K562 (cell line): ENCODE measurements around the gene RHD. TPM values are rescaled to one million over a fixed set of nuclear protein-coding genes. Genes with fewer than 3 reads are reported as not detected.

Source experiments
- ATF2 ChIP-seq: sonication (generic); formaldehyde crosslinking; IDR thresholded peaks from 2 replicates; pipeline ENCODE4 v1.8.1; 2022; ENCODE audit warnings: missing genetic modification reagents
- BCLAF1 ChIP-seq, 2 experiments: fragments of 450-650 bp in 1 of 2; IDR thresholded peaks; 2 replicates each; pipeline ENCODE4 v1.6.1; 2011 to 2017; ENCODE audit warnings: low read depth in 2 of 2, antibody characterized with exemption in 1 of 2, borderline replicate concordance in 1 of 2, low read length in 1 of 2, mild to moderate bottlenecking in 1 of 2, mixed read lengths in 1 of 2; ENCODE audit not compliant: control insufficient read depth in 1 of 2
- GABPB1 ChIP-seq: sonication (generic); formaldehyde crosslinking; IDR thresholded peaks from 2 replicates; pipeline ENCODE4 v1.8.0; 2022; ENCODE audit warnings: mild to moderate bottlenecking, missing genetic modification reagents
- GATA2 ChIP-seq: sonication (generic); formaldehyde crosslinking; IDR thresholded peaks from 2 replicates; pipeline ENCODE4 v1.4.0; 2020; ENCODE audit warnings: mild to moderate bottlenecking, missing genetic modification reagents
- HMGXB4 ChIP-seq: sonication (generic); formaldehyde crosslinking; IDR thresholded peaks from 2 replicates; pipeline ENCODE4 v1.8.1; 2023; ENCODE audit warnings: mild to moderate bottlenecking, missing genetic modification reagents
- L3MBTL2 ChIP-seq: fragments of 450-650 bp; IDR thresholded peaks from 2 replicates; pipeline ENCODE4 v1.6.1; 2016; ENCODE audit warnings: mild to moderate bottlenecking, moderate library complexity
- MYC ChIP-seq, 2 experiments: fragments of 250-450 bp in 1 of 2; sonication (Bioruptor Pico) in 1 of 2; IDR thresholded peaks; 2 replicates each; pipeline versions ENCODE4 v1.5.1 to v1.6.1; 2012 to 2021; ENCODE audit warnings: low read depth in 2 of 2, borderline replicate concordance in 1 of 2, improper control_type of control experiment in 1 of 2, low read length in 1 of 2, mild to moderate bottlenecking in 1 of 2, moderate library complexity in 1 of 2
- PRDM10 ChIP-seq: fragments of 450-650 bp; IDR thresholded peaks from 2 replicates; pipeline ENCODE4 v1.6.1; 2018; ENCODE audit not compliant: partially characterized antibody
- PTBP1 ChIP-seq: fragments of 200-400 bp; formaldehyde crosslinking; IDR thresholded peaks from 2 replicates; pipeline ENCODE4 v1.6.1; 2017; ENCODE audit warnings: low read depth, low read length
- RBBP5 ChIP-seq: fragments of 200-600 bp; sonication (generic); IDR thresholded peaks from 2 replicates; pipeline ENCODE4 v1.6.1; 2012; ENCODE audit warnings: borderline replicate concordance, mild to moderate bottlenecking, low read length, control low read depth, inconsistent platforms; ENCODE audit not compliant: insufficient read depth, poor library complexity, severe bottlenecking
- ZBTB17 ChIP-seq: fragments of 450-650 bp; formaldehyde crosslinking; IDR thresholded peaks from 2 replicates; pipeline ENCODE4 v1.4.0; 2020; ENCODE audit warnings: mild to moderate bottlenecking
- ZNF740 ChIP-seq, 3 experiments: fragments of 200-800 bp in 1 of 3; sonication (Bioruptor generic) in 1 of 3; sonication (generic) in 1 of 3; formaldehyde crosslinking in 1 of 3; IDR thresholded peaks; 2 replicates each; pipeline versions ENCODE4 v1.6.1 to v1.8.0; 2016 to 2022; ENCODE audit warnings: mild to moderate bottlenecking in 2 of 3, missing compliant biosample characterization in 2 of 3, missing genetic modification characterization in 2 of 3, missing genetic modification reagents in 1 of 3
- polyA plus RNA-seq, 8 experiments: library from polyadenylated mRNA; depleted of rRNA in 4 of 8; stranded (reverse) in 5 of 8; unstranded in 3 of 8; fragments of >200 nt; fragmentation: Nextera tagmentation in 2 of 8; fragmentation: Illumina TruSeq in 1 of 8; extraction: Ambion mirVana in 2 of 8; extraction: Trizol in 1 of 8; gene quantifications; 2 replicates each; pipeline versions ENCODE4 v1.2.1 to v1.2.3, GENCODE V29; 2011 to 2014; ENCODE audit warnings: inconsistent platforms in 1 of 8, missing spikeins in 1 of 8
- total RNA-seq, 7 experiments: library from RNA; depleted of rRNA in 6 of 7; stranded (reverse); fragments of >200 nt in 6 of 7; fragmentation: Illumina TruSeq in 2 of 7; extraction: Trizol in 2 of 7; gene quantifications; 2 replicates each; pipeline versions ENCODE4 v1.2.1 to v1.2.3, GENCODE V29; 2011 to 2021; ENCODE audit warnings: low replicate concordance in 1 of 7

The RHD gene
- total and polyA plus RNA-seq, 9 of the 15 experiments (the other 6 are each of a cell fraction or from before 2014, with no cell fraction given), result 8.8 to 32.4 (median 15.0) TPM

GRCh38 chr1:25338188-25338981 is 66.1 kb downstream of the RHD start, which contains the start of gene TMEM50A (continued):
- no peak for TF ChIP-seq PTBP1
- peak; percentile 81; the same call in 1 of the 2 replicates for TF ChIP-seq GABPB1
- TF ChIP-seq MYC (IDR thresholded peaks at IDR 0.05; ENCODE audit: low read depth, low read length), result peak; percentile 45
- peak; percentile 58; the same call in 1 of the 2 replicates for TF ChIP-seq MYC (CRISPR knock-in tag; IDR thresholded peaks at IDR 0.05; ENCODE audit: borderline replicate concordance, low read depth)
- peak; percentile 94 for TF ChIP-seq PRDM10
- peak; percentile 72 for TF ChIP-seq L3MBTL2
- TF ChIP-seq HMGXB4, result peak; percentile 72; the same call in 1 of the 2 replicates
- TF ChIP-seq ZBTB17 (CRISPR knock-in tag), result peak; percentile 75
- TF ChIP-seq RBBP5, result peak; percentile 84
- TF ChIP-seq ATF2 (CRISPR knock-in tag), result no peak
- no peak for TF ChIP-seq GATA2
- TF ChIP-seq ZNF740 (CRISPR knock-in tag; IDR thresholded peaks at IDR 0.05), result peak; percentile 71
- no peak for TF ChIP-seq ZNF740 (tag; IDR thresholded peaks at IDR 0.05)
- TF ChIP-seq BCLAF1 (IDR thresholded peaks at IDR 0.05; ENCODE audit: borderline replicate concordance in 1 of 2, control insufficient read depth in 1 of 2, low read depth in 2 of 2, low read length in 1 of 2), result 0 out of 4 replicates have a peak, but pooled peaks of 1 of the 2 experiments have one; percentile 22
